HepG2 (cell line): ENCODE results near the gene CDK10. TPM values are rescaled to one million over a fixed set of nuclear protein-coding genes. Genes with fewer than 3 reads are reported as not detected.

ENCODE experiments used
- BHLHE40 ChIP-seq: IDR thresholded peaks from 2 replicates; pipeline ENCODE4 v1.6.1; 2011; ENCODE audit warnings: low read length, improper control_type of control experiment
- ERF ChIP-seq: IDR thresholded peaks from 2 replicates; pipeline ENCODE4 v1.6.1; 2018; ENCODE audit warnings: missing biosample characterization, missing genetic modification reagents
- GFI1 ChIP-seq: sonication (generic); formaldehyde crosslinking; IDR thresholded peaks from 2 replicates; pipeline ENCODE4 v1.5.0; 2020; ENCODE audit warnings: missing genetic modification reagents, mild to moderate bottlenecking, borderline replicate concordance
- HNF4A ChIP-seq: sonication (generic); formaldehyde crosslinking; IDR thresholded peaks from 2 replicates; pipeline ENCODE4 v1.4.0; 2020; ENCODE audit warnings: missing genetic modification reagents
- SIN3B ChIP-seq: fragments of 150-350 bp; IDR thresholded peaks from 2 replicates; pipeline ENCODE4 v1.6.1; 2014; ENCODE audit warnings: low read length
- STAG1 ChIP-seq: sonication (generic); formaldehyde crosslinking; IDR thresholded peaks from 2 replicates; pipeline ENCODE4 v1.4.0; 2020; ENCODE audit warnings: missing genetic modification reagents
- XRCC5 ChIP-seq: fragments of 200-400 bp; formaldehyde crosslinking; optimal IDR thresholded peaks from 2 replicates; pipeline ENCODE3; 2017; ENCODE audit warnings: mild to moderate bottlenecking, low read length
- ZBTB2 ChIP-seq: sonication (generic); formaldehyde crosslinking; IDR thresholded peaks from 2 replicates; pipeline ENCODE4 v1.8.0; 2022; ENCODE audit warnings: low read depth, missing genetic modification reagents
- ZNF263 ChIP-seq: sonication (generic); formaldehyde crosslinking; IDR thresholded peaks from 2 replicates; pipeline ENCODE4 v1.4.0; 2020; ENCODE audit warnings: missing genetic modification reagents
- ZNF704 ChIP-seq: sonication (generic); formaldehyde crosslinking; IDR thresholded peaks from 2 replicates; pipeline ENCODE4 v1.8.1; 2023; ENCODE audit warnings: mild to moderate bottlenecking, inconsistent platforms, moderate library complexity, missing genetic modification reagents, borderline replicate concordance
- ZSCAN22 ChIP-seq: sonication (generic); formaldehyde crosslinking; IDR thresholded peaks from 2 replicates; pipeline ENCODE4 v1.4.0; 2020; ENCODE audit warnings: mild to moderate bottlenecking, missing genetic modification reagents
- polyA plus RNA-seq, 8 experiments: library from polyadenylated mRNA; depleted of rRNA in 3 of 8; stranded (reverse) in 7 of 8; unstranded in 1 of 8; fragments of >200 nt; fragmentation: Illumina TruSeq in 4 of 8; extraction: Trizol in 4 of 8; gene quantifications; 2 replicates each; pipeline versions ENCODE4 v1.2.1 to v1.2.3, GENCODE V29; 2011 to 2016; ENCODE audit warnings: low read depth in 4 of 8, missing spikeins in 1 of 8, mixed read lengths in 1 of 8; ENCODE audit not compliant: insufficient read depth in 1 of 8
- total RNA-seq, 5 experiments: library from RNA; depleted of rRNA; stranded (reverse); fragments of >200 nt; fragmentation: Illumina TruSeq; extraction: Trizol; gene quantifications; 2 replicates each; pipeline ENCODE4 v1.2.3, GENCODE V29; 2016; ENCODE audit warnings: low read depth in 1 of 5
- TF ChIP-seq, protein P1 (sequence below): IDR thresholded peaks from 2 replicates; pipeline ENCODE4 v1.6.1; 2012; ENCODE audit warnings: inconsistent platforms
- TF ChIP-seq, protein P2 (sequence below): IDR thresholded peaks from 2 replicates; pipeline ENCODE4 v1.6.1; 2018; ENCODE audit warnings: missing genetic modification reagents
- TF ChIP-seq, protein P3 (sequence below): sonication (generic); formaldehyde crosslinking; IDR thresholded peaks from one replicate; pipeline ENCODE4 v1.5.1; 2020; ENCODE audit warnings: mild to moderate bottlenecking, missing genetic modification reagents; ENCODE audit errors: not compliant biosample characterization
- TF ChIP-seq, protein P4 (sequence below): IDR thresholded peaks from 2 replicates; pipeline ENCODE4 v1.6.1; 2016; ENCODE audit warnings: low read depth, borderline replicate concordance

The CDK10 gene
- total and polyA plus RNA-seq, 2 of the 13 experiments (the other 11 are each of a cell fraction or from before 2014, with no cell fraction given) = 2.5 to 3.9 TPM

DNA sequence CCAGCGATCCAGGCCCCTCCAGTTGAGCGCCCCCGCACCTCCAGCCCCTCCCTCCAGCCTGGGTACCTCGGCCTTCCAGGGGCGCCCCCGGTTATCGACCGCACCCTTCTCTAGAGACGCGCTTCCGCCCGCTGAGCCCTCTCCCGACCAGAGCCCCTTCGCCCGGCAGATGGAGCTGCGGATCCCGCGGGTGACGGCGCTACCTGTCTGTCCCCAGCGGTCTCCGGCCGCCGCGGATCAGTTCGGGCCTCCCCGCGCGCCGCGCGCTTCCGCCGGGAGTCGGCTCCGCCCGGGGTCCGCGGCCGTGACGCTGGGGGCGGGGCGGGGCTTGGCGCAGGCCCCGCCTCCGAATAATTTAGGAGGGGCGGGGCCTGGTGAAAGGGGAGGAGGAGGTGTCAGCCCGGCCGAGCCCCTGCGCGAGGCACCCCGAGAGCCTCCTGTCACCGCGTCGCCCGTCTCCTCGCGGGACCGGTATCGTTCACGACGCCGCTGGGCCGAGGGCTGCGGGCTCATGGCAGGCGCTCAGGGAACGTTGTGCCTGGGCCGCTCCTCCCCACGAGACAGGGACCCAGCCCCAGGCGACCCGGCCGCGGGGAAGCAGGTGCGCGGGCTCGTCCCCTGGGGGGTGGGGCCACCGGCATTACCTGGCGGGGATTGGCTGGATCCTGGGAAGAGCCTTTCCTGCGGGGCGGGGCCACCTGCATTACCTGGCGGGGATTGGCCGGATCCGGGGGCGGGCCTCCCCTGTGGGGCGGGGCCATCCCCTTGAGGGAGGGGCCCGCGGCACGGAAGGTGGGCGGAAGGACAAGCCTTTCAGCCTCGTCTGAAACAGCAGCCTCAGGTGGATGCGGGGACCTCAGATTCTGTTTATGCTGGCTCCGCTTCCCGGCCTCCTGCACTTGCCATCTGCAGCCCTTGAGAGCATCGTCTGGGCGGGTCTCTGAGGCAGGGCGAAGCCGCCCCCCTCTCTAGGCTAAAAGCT, 15.2 kb downstream of the CDK10 start, which contains the start of gene SPATA2L (continued):
- TF ChIP-seq, protein P1, sequence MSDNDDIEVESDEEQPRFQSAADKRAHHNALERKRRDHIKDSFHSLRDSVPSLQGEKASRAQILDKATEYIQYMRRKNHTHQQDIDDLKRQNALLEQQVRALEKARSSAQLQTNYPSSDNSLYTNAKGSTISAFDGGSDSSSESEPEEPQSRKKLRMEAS = peak; percentile 89
- TF ChIP-seq, protein P2, sequence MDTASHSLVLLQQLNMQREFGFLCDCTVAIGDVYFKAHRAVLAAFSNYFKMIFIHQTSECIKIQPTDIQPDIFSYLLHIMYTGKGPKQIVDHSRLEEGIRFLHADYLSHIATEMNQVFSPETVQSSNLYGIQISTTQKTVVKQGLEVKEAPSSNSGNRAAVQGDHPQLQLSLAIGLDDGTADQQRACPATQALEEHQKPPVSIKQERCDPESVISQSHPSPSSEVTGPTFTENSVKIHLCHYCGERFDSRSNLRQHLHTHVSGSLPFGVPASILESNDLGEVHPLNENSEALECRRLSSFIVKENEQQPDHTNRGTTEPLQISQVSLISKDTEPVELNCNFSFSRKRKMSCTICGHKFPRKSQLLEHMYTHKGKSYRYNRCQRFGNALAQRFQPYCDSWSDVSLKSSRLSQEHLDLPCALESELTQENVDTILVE = peak; percentile 40; the same call in 1 of the 2 replicates
- 0 out of 2 replicates have a peak, but pooled peaks have one; percentile 9 for TF ChIP-seq BHLHE40
- peak; percentile 14; the same call in 1 of the 2 replicates for TF ChIP-seq GFI1 (CRISPR knock-in tag)
- no peak for TF ChIP-seq ZSCAN22 (CRISPR knock-in tag)
- TF ChIP-seq HNF4A = no peak
- peak; percentile 49 for TF ChIP-seq XRCC5
- TF ChIP-seq ZNF704 (CRISPR knock-in tag) = peak; percentile 85; the same call in 1 of the 2 replicates
- TF ChIP-seq ZNF263 (CRISPR knock-in tag) = peak; percentile 42
- peak; percentile 38; the same call in 1 of the 2 replicates for TF ChIP-seq STAG1
- TF ChIP-seq, protein P3, sequence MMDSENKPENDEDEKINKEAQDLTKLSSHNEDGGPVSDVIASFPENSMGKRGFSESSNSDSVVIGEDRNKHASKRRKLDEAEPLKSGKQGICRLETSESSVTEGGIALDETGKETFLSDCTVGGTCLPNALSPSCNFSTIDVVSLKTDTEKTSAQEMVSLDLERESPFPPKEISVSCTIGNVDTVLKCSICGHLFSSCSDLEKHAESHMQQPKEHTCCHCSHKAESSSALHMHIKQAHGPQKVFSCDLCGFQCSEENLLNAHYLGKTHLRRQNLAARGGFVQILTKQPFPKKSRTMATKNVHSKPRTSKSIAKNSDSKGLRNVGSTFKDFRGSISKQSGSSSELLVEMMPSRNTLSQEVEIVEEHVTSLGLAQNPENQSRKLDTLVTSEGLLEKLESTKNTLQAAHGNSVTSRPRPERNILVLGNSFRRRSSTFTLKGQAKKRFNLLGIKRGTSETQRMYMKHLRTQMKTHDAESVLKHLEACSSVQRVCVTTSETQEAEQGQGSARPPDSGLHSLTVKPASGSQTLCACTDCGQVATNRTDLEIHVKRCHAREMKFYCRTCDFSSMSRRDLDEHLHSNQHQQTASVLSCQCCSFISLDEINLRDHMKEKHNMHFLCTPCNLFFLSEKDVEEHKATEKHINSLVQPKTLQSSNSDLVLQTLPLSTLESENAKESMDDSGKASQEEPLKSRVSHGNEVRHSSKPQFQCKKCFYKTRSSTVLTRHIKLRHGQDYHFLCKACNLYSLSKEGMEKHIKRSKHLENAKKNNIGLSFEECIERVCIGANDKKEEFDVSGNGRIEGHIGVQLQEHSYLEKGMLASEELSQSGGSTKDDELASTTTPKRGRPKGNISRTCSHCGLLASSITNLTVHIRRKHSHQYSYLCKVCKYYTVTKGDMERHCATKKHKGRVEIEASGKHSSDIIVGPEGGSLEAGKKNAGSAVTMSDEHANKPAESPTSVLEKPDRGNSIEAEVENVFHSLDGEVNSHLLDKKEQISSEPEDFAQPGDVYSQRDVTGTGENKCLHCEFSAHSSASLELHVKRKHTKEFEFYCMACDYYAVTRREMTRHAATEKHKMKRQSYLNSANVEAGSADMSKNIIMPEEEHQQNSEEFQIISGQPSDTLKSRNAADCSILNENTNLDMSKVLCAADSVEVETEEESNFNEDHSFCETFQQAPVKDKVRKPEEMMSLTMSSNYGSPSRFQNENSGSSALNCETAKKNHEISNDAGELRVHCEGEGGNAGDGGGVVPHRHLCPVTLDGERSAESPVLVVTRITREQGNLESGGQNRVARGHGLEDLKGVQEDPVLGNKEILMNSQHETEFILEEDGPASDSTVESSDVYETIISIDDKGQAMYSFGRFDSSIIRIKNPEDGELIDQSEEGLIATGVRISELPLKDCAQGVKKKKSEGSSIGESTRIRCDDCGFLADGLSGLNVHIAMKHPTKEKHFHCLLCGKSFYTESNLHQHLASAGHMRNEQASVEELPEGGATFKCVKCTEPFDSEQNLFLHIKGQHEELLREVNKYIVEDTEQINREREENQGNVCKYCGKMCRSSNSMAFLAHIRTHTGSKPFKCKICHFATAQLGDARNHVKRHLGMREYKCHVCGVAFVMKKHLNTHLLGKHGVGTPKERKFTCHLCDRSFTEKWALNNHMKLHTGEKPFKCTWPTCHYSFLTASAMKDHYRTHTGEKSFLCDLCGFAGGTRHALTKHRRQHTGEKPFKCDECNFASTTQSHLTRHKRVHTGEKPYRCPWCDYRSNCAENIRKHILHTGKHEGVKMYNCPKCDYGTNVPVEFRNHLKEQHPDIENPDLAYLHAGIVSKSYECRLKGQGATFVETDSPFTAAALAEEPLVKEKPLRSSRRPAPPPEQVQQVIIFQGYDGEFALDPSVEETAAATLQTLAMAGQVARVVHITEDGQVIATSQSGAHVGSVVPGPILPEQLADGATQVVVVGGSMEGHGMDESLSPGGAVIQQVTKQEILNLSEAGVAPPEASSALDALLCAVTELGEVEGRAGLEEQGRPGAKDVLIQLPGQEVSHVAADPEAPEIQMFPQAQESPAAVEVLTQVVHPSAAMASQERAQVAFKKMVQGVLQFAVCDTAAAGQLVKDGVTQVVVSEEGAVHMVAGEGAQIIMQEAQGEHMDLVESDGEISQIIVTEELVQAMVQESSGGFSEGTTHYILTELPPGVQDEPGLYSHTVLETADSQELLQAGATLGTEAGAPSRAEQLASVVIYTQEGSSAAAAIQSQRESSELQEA = peak; percentile 86
- no peak; the same call in 1 of the 2 replicates for TF ChIP-seq SIN3B
- TF ChIP-seq, protein P4, sequence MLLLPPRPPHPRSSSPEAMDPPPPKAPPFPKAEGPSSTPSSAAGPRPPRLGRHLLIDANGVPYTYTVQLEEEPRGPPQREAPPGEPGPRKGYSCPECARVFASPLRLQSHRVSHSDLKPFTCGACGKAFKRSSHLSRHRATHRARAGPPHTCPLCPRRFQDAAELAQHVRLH (CRISPR knock-in tag) = peak; percentile 83; the same call in 1 of the 2 replicates
- peak; percentile 88 for TF ChIP-seq ZBTB2 (CRISPR knock-in tag)
- TF ChIP-seq ERF (CRISPR knock-in tag) = peak; percentile 38; the same call in 1 of the 2 replicates
